Neuronal stem cell (in vitro differentiated cells): ENCODE measurements around the gene NLGN1.

ENCODE experiments used
- DNase-seq: peaks from one replicate; pipeline ENCODE4 v3.0.0-alpha.2; 2013; ENCODE audit warnings: low spot score
- H2AFZ ChIP-seq: one replicate; pipeline ENCODE4 v1.6.1; 2013; ENCODE audit warnings: mild to moderate bottlenecking, low read length, inconsistent platforms
- H2AK5ac ChIP-seq: 2 replicates; pipeline ENCODE4 v1.6.1; 2013; ENCODE audit warnings: low read depth, mild to moderate bottlenecking, inconsistent platforms, low read length, moderate library complexity, mixed read lengths
- H2BK120ac ChIP-seq: 2 replicates; pipeline ENCODE4 v1.6.1; 2013; ENCODE audit warnings: low read depth, mild to moderate bottlenecking, inconsistent platforms, low read length, moderate library complexity, mixed read lengths
- H2BK12ac ChIP-seq: one replicate; pipeline ENCODE4 v1.6.1; 2013; ENCODE audit warnings: low read length, inconsistent platforms
- H2BK15ac ChIP-seq: 2 replicates; pipeline ENCODE4 v1.6.1; 2013; ENCODE audit warnings: mild to moderate bottlenecking, low read length, inconsistent platforms, mixed read lengths
- H2BK5ac ChIP-seq: one replicate; pipeline ENCODE4 v1.6.1; 2013; ENCODE audit warnings: inconsistent platforms, mild to moderate bottlenecking, low read length, moderate library complexity
- H3K14ac ChIP-seq: one replicate; pipeline ENCODE4 v1.6.1; 2013; ENCODE audit warnings: low read length, inconsistent platforms
- H3K18ac ChIP-seq: 2 replicates; pipeline ENCODE4 v1.6.1; 2013; ENCODE audit warnings: low read length, inconsistent platforms
- H3K23ac ChIP-seq: 2 replicates; pipeline ENCODE4 v1.6.1; 2013; ENCODE audit warnings: low read depth, mild to moderate bottlenecking, mixed read lengths, low read length, inconsistent platforms; ENCODE audit not compliant: poor library complexity
- H3K27ac ChIP-seq: replicated peaks from 3 replicates; pipeline ENCODE4 v1.5.1; 2013; ENCODE audit warnings: low read length, inconsistent platforms
- H3K27me3 ChIP-seq, 3 experiments: 2 replicates each; pipeline ENCODE4 v1.6.1; 2013; ENCODE audit warnings: low read length in 3 of 3, mild to moderate bottlenecking in 2 of 3, inconsistent platforms in 1 of 3, low read depth in 1 of 3, mixed read lengths in 1 of 3, moderate library complexity in 1 of 3; ENCODE audit not compliant: control insufficient read depth in 3 of 3, insufficient read depth in 3 of 3
- H3K36me3 ChIP-seq, 2 donors: replicated peaks in 1 of 2; 2 replicates each; pipeline ENCODE4 v1.6.1; 2013; ENCODE audit warnings: low read length in 2 of 2; ENCODE audit not compliant: control insufficient read depth in 2 of 2, insufficient read depth in 2 of 2
- H3K4ac ChIP-seq: 2 replicates; pipeline ENCODE4 v1.6.1; 2013; ENCODE audit warnings: inconsistent platforms, mild to moderate bottlenecking, low read length, moderate library complexity
- H3K4me1 ChIP-seq, 2 donors: 1 replicate in 1 of 2; 2 replicates in 1 of 2; pipeline ENCODE4 v1.6.1; 2013; ENCODE audit warnings: low read length in 2 of 2, low read depth in 1 of 2; ENCODE audit not compliant: control insufficient read depth in 2 of 2, insufficient read depth in 1 of 2
- H3K4me2 ChIP-seq: one replicate; pipeline ENCODE4 v1.6.1; 2013; ENCODE audit warnings: mild to moderate bottlenecking, low read length, inconsistent platforms; ENCODE audit not compliant: insufficient read depth, poor library complexity, severe bottlenecking
- H3K4me3 ChIP-seq, 2 donors: 2 replicates each; pipeline ENCODE4 v1.5.1; 2013; ENCODE audit warnings: low read length in 2 of 2, mild to moderate bottlenecking in 2 of 2, inconsistent platforms in 1 of 2, moderate library complexity in 1 of 2
- H3K79me1 ChIP-seq: one replicate; pipeline ENCODE4 v1.6.1; 2013; ENCODE audit warnings: low read depth, mild to moderate bottlenecking, inconsistent platforms, low read length, moderate library complexity
- H3K9ac ChIP-seq: one replicate; pipeline ENCODE4 v1.6.1; 2013; ENCODE audit warnings: mild to moderate bottlenecking, low read depth, low read length, inconsistent platforms; ENCODE audit not compliant: poor library complexity
- H3K9me3 ChIP-seq, 2 donors: replicated peaks in 1 of 2; 2 replicates each; pipeline versions ENCODE3 to v1.6.1; 2013; ENCODE audit warnings: low read length in 2 of 2, mild to moderate bottlenecking in 2 of 2, inconsistent platforms in 1 of 2, low read depth in 1 of 2, mixed read lengths in 1 of 2, moderate library complexity in 1 of 2; ENCODE audit not compliant: control insufficient read depth in 2 of 2, insufficient read depth in 1 of 2
- H4K8ac ChIP-seq: one replicate; pipeline ENCODE4 v1.6.1; 2013; ENCODE audit warnings: low read depth, mild to moderate bottlenecking, inconsistent platforms, low read length, moderate library complexity
- H4K91ac ChIP-seq: one replicate; pipeline ENCODE4 v1.6.1; 2013; ENCODE audit warnings: low read length, low read depth, mild to moderate bottlenecking, inconsistent platforms; ENCODE audit not compliant: poor library complexity
- WGBS, 2 donors: extraction: QIAGEN DNeasy Blood & Tissue Kit; methylation state at CpG; one replicate each; pipeline ENCODE4 v1.1.7; 2013; ENCODE audit warnings: missing lambda C conversion rate in 2 of 2, mixed read lengths in 1 of 2; ENCODE audit not compliant: insufficient read length in 2 of 2, insufficient replicate concordance in 1 of 2; ENCODE audit errors: extremely low coverage in 2 of 2; 5-methylcytosine and 5-hydroxymethylcytosine counted together

NLGN1 gene

GRCh38 chr3:174233511-174233910, 836.0 kb downstream of the NLGN1 start:
- H3K27me3 ChIP-seq = no peaks in the 10 kb centered on the region
- H4K8ac ChIP-seq = no peak overlapping the region
- no peak overlapping the region for H2BK5ac ChIP-seq
- no peak overlapping the region for H2AK5ac ChIP-seq
- no peak overlapping the region for H3K18ac ChIP-seq
- no peak overlapping the region for H3K23ac ChIP-seq
- WGBS, 2 donors = no CpG with 5 or more reads among the region's 2 CpGs
- no peak overlapping the region for H3K14ac ChIP-seq
- DNase-seq = no peak
- no peak overlapping the region for H2BK120ac ChIP-seq
- peaks cover 0 to 5% of the 10 kb centered on the region in 2 donors for H3K4me1 ChIP-seq
- H2BK12ac ChIP-seq = no peak overlapping the region
- peaks cover 0 to 9% of the 10 kb centered on the region in 2 donors for H3K9me3 ChIP-seq
- H3K27ac ChIP-seq = no peak overlapping the region
- H3K4ac ChIP-seq = no peak overlapping the region
- no peak overlapping the region for H4K91ac ChIP-seq
- no peak overlapping the region for H2AFZ ChIP-seq
- H3K36me3 ChIP-seq = no peaks in the 10 kb centered on the region
- H2BK15ac ChIP-seq = no peak overlapping the region
- H3K79me1 ChIP-seq = no peaks in the 10 kb centered on the region
- H3K9ac ChIP-seq = no peak overlapping the region
- H3K4me2 ChIP-seq = no peak overlapping the region
- no peak overlapping the region for H3K4me3 ChIP-seq

- no peak overlapping the region for H2AK5ac ChIP-seq
- no peak overlapping the region for H3K14ac ChIP-seq
- H3K27me3 ChIP-seq = no peaks in the 10 kb centered on the region
- no peak overlapping the region for H2BK120ac ChIP-seq
- H3K79me1 ChIP-seq = no peaks in the 10 kb centered on the region
- no peak overlapping the region for H3K4ac ChIP-seq
- no peak overlapping the region for H2AFZ ChIP-seq
- no peak for DNase-seq
- no peaks in the 10 kb centered on the region for H3K4me1 ChIP-seq
- H3K36me3 ChIP-seq = no peaks in the 10 kb centered on the region
- H4K91ac ChIP-seq = no peak overlapping the region
- H4K8ac ChIP-seq = no peak overlapping the region
- no peak overlapping the region for H2BK5ac ChIP-seq
- H3K4me2 ChIP-seq = no peak overlapping the region
- H3K9me3 ChIP-seq = no peaks in the 10 kb centered on the region
- H2BK15ac ChIP-seq = no peak overlapping the region
- no peak overlapping the region for H3K23ac ChIP-seq
- H3K18ac ChIP-seq = no peak overlapping the region
- no peak overlapping the region for H3K9ac ChIP-seq
- H3K4me3 ChIP-seq = no peak overlapping the region
- no peak overlapping the region for H3K27ac ChIP-seq
- no CpG with 5 or more reads among the region's 10 CpGs for WGBS, 2 donors
- no peak overlapping the region for H2BK12ac ChIP-seq
Observed at GRCh38 chr3:174242311-174243041, 844.9 kb downstream of the NLGN1 start.

GRCh38 chr3:174243171-174243570, 845.6 kb downstream of the NLGN1 start:
- H3K4me2 ChIP-seq = no peak overlapping the region
- no peaks in the 10 kb centered on the region for H3K4me1 ChIP-seq
- no peak overlapping the region for H3K9ac ChIP-seq
- H3K4me3 ChIP-seq = no peak overlapping the region
- no peaks in the 10 kb centered on the region for H3K9me3 ChIP-seq
- H3K14ac ChIP-seq = no peak overlapping the region
- WGBS, 2 donors = no CpG with 5 or more reads among the region's 2 CpGs
- H2BK5ac ChIP-seq = no peak overlapping the region
- no peak overlapping the region for H3K27ac ChIP-seq
- no peak overlapping the region for H2AFZ ChIP-seq
- no peaks in the 10 kb centered on the region for H3K36me3 ChIP-seq
- no peak overlapping the region for H2BK12ac ChIP-seq
- no peaks in the 10 kb centered on the region for H3K79me1 ChIP-seq
- DNase-seq = no peak
- no peak overlapping the region for H2BK120ac ChIP-seq
- no peak overlapping the region for H3K18ac ChIP-seq
- H3K23ac ChIP-seq = no peak overlapping the region
- H2BK15ac ChIP-seq = no peak overlapping the region
- no peak overlapping the region for H4K8ac ChIP-seq
- no peak overlapping the region for H4K91ac ChIP-seq
- H3K4ac ChIP-seq = no peak overlapping the region
- H3K27me3 ChIP-seq = no peaks in the 10 kb centered on the region
- H2AK5ac ChIP-seq = no peak overlapping the region

DNA sequence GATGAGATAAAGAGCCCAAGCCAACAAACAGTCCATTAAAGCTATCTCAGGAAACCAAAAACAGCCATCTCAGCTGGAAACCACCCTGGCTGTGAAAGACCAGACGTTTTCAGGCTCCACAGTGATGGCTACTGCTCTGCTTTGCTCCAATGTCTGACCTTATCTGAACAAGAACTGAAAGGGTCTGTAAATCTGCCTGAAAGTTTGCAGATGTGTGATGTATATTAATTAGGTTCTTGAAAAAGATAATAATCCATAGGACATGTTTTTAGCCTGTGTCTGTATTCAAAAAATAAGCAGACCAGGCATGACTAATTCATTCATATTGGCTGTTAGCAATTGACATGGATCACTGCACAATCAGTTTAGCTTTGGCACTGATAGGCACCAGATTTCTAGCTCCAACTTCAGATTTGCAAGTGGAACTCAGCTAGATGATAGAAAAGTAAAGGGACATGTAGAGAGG, 850.2 kb downstream of the NLGN1 start:
- Histone ChIP-seq H2AFZ (no peak overlapping the region), H3K23ac (no peak overlapping the region), H3K4me3 (no peak overlapping the region), H3K27me3 (no peaks in the 10 kb centered on the region), H4K91ac (no peak overlapping the region), H3K4me1 (peaks cover 0 to 7% of the 10 kb centered on the region in 2 donors), H3K9me3 (no peaks in the 10 kb centered on the region), H3K36me3 (no peaks in the 10 kb centered on the region), H3K79me1 (no peaks in the 10 kb centered on the region), H2BK12ac (no peak overlapping the region), H2BK5ac (no peak overlapping the region), H4K8ac (no peak overlapping the region), H3K18ac (no peak overlapping the region), H2AK5ac (no peak overlapping the region), H3K4me2 (no peak overlapping the region), H3K9ac (no peak overlapping the region), H3K14ac (no peak overlapping the region), H3K27ac (no peak overlapping the region), H2BK120ac (no peak overlapping the region), H3K4ac (no peak overlapping the region), H2BK15ac (no peak overlapping the region)
- no peak for DNase-seq
- WGBS, 2 donors = no CpG with 5 or more reads among the region's 1 CpG
